IMR-90 (cell line): ENCODE results near the gene ANKH. TPM values are rescaled to one million over a fixed set of nuclear protein-coding genes. Genes with fewer than 3 reads are reported as not detected.
A peak's percentile ranks its signal among the peaks of the same experiment; 100 is the strongest.

Experiments used
- ATAC-seq: fragments of 200-7000 bp; cut with Tn5 transposase; 2 replicates; pipeline ENCODE4 v1.9.1; 2020; ENCODE audit warnings: low read depth, mild to moderate bottlenecking, moderate library complexity
- BruUV-seq: library from RNA; stranded (reverse); fragments of 400-500 nt; replicated peaks from 2 replicates; lab custom pipeline; 2021; lab: Mats Ljungman, UMichigan
- CTCF ChIA-PET: fragments of 300-600 bp; formaldehyde crosslinking; extraction: SDS; loops from one replicate; lab custom pipeline; 2021; ENCODE audit warnings: antibody characterized with exemption; lab: Yijun Ruan, JAX
- POLR2A ChIA-PET: fragments of 300-600 bp; sonication (Branson Sonifier 250); formaldehyde crosslinking; loops from one replicate; lab custom pipeline; 2022; ENCODE audit warnings: antibody characterized with exemption; ENCODE audit not compliant: unreplicated experiment; lab: Charles Lee
- DNase-seq: peaks from one replicate; pipeline ENCODE4 v3.0.0; 2013
- H2AFZ ChIP-seq: replicated peaks from 2 replicates; pipeline ENCODE3; 2013; ENCODE audit warnings: low read length, mild to moderate bottlenecking; ENCODE audit not compliant: poor library complexity
- H2AK5ac ChIP-seq: 2 replicates; pipeline ENCODE4 v1.6.1; 2013; ENCODE audit warnings: low read depth, low read length, inconsistent platforms
- H2AK9ac ChIP-seq: replicated peaks from 2 replicates; pipeline ENCODE3; 2013; ENCODE audit warnings: mild to moderate bottlenecking, low read depth, low read length, moderate library complexity; ENCODE audit not compliant: poor library complexity
- H2BK120ac ChIP-seq: 2 replicates; pipeline ENCODE4 v1.6.1; 2013; ENCODE audit warnings: low read depth, low read length, inconsistent platforms
- H2BK15ac ChIP-seq: 3 replicates; pipeline ENCODE4 v1.6.1; 2013; ENCODE audit warnings: low read depth, low read length, inconsistent platforms
- H2BK20ac ChIP-seq: 2 replicates; pipeline ENCODE4 v1.6.1; 2013; ENCODE audit warnings: low read depth, mild to moderate bottlenecking, inconsistent platforms, low read length, moderate library complexity
- H2BK5ac ChIP-seq: 2 replicates; pipeline ENCODE4 v1.6.1; 2013; ENCODE audit warnings: mild to moderate bottlenecking, low read depth, low read length, inconsistent platforms; ENCODE audit not compliant: poor library complexity, severe bottlenecking
- H3K14ac ChIP-seq: replicated peaks from 2 replicates; pipeline ENCODE4 v1.6.1; 2013; ENCODE audit warnings: low read depth, low read length, inconsistent platforms
- H3K18ac ChIP-seq: 2 replicates; pipeline ENCODE4 v1.6.1; 2013; ENCODE audit warnings: low read depth, low read length, control low read depth
- H3K23ac ChIP-seq: 2 replicates; pipeline ENCODE4 v1.6.1; 2013; ENCODE audit warnings: low read depth, low read length, inconsistent platforms
- H3K27ac ChIP-seq: 2 replicates; pipeline ENCODE4 v1.5.1; 2013; ENCODE audit warnings: mild to moderate bottlenecking, control low read depth, low read length; ENCODE audit not compliant: insufficient read depth
- H3K27me3 ChIP-seq: 2 replicates; pipeline ENCODE4 v1.6.1; 2013; ENCODE audit warnings: low read length; ENCODE audit not compliant: control insufficient read depth, insufficient read depth
- H3K36me3 ChIP-seq: 2 replicates; pipeline ENCODE4 v1.6.1; 2013; ENCODE audit warnings: low read length, mixed read lengths; ENCODE audit not compliant: control insufficient read depth, insufficient read depth
- H3K4ac ChIP-seq: 2 replicates; pipeline ENCODE4 v1.6.1; 2013; ENCODE audit warnings: low read depth, low read length, inconsistent platforms
- H3K4me1 ChIP-seq: 2 replicates; pipeline ENCODE4 v1.6.1; 2013; ENCODE audit warnings: low read length, mixed read lengths; ENCODE audit not compliant: control insufficient read depth, insufficient read depth
- H3K4me2 ChIP-seq: 2 replicates; pipeline ENCODE4 v1.6.1; 2013; ENCODE audit warnings: low read depth, mild to moderate bottlenecking, control low read depth, low read length, moderate library complexity
- H3K4me3 ChIP-seq: 2 replicates; pipeline ENCODE4 v1.5.1; 2013; ENCODE audit warnings: low read depth, mild to moderate bottlenecking, control low read depth, low read length, moderate library complexity; ENCODE audit not compliant: insufficient read depth
- H3K56ac ChIP-seq: 2 replicates; pipeline ENCODE4 v1.6.1; 2013; ENCODE audit warnings: low read length, inconsistent platforms; ENCODE audit not compliant: insufficient read depth; ENCODE audit errors: extremely low read depth
- H3K79me1 ChIP-seq, 2 experiments: 2 replicates each; pipeline ENCODE4 v1.6.1; 2013; ENCODE audit warnings: low read length in 2 of 2, inconsistent platforms in 1 of 2, low read depth in 1 of 2
- H3K9ac ChIP-seq: 2 replicates; pipeline ENCODE4 v1.6.1; 2013; ENCODE audit warnings: low read depth, low read length, control low read depth
- H3K9me1 ChIP-seq: 2 replicates; pipeline ENCODE4 v1.6.1; 2013; ENCODE audit warnings: low read length, inconsistent platforms; ENCODE audit not compliant: insufficient read depth
- H3K9me3 ChIP-seq: 2 replicates; pipeline ENCODE4 v1.6.1; 2013; ENCODE audit warnings: low read length; ENCODE audit not compliant: control insufficient read depth, insufficient read depth
- H4K20me1 ChIP-seq: 2 replicates; pipeline ENCODE4 v1.6.1; 2013; ENCODE audit warnings: low read length, inconsistent platforms; ENCODE audit not compliant: insufficient read depth
- H4K5ac ChIP-seq: 2 replicates; pipeline ENCODE4 v1.6.1; 2013; ENCODE audit warnings: mild to moderate bottlenecking, low read depth, low read length, control low read depth
- H4K8ac ChIP-seq, 2 experiments: 2 replicates each; pipeline ENCODE4 v1.6.1; 2013; ENCODE audit warnings: low read depth in 2 of 2, low read length in 2 of 2, control low read depth in 1 of 2, inconsistent platforms in 1 of 2
- H4K91ac ChIP-seq: 2 replicates; pipeline ENCODE4 v1.6.1; 2013; ENCODE audit warnings: low read depth, low read length, inconsistent platforms; ENCODE audit not compliant: insufficient read depth
- CHD1 ChIP-seq: IDR thresholded peaks from 2 replicates; pipeline ENCODE4 v1.6.1; 2012; ENCODE audit warnings: low read depth, low read length, improper control_type of control experiment
- CTCF ChIP-seq: conservative IDR thresholded peaks from 2 replicates; pipeline ENCODE4 v1.5.1; 2012; ENCODE audit warnings: mild to moderate bottlenecking, low read depth, low read length, improper control_type of control experiment
- ELK1 ChIP-seq: fragments of 150-350 bp; IDR thresholded peaks from 2 replicates; pipeline ENCODE4 v1.6.1; 2016; ENCODE audit warnings: low read depth, mild to moderate bottlenecking, low read length, moderate library complexity, borderline replicate concordance
- FOS ChIP-seq: fragments of 150-350 bp; IDR thresholded peaks from 2 replicates; pipeline ENCODE4 v1.6.1; 2016; ENCODE audit warnings: low read depth, low read length
- MAFK ChIP-seq: IDR thresholded peaks from 2 replicates; pipeline ENCODE4 v1.6.1; 2012; ENCODE audit warnings: low read depth, low read length, improper control_type of control experiment
- RAD21 ChIP-seq: IDR thresholded peaks from 2 replicates; pipeline ENCODE4 v1.6.1; 2012; ENCODE audit warnings: low read length, improper control_type of control experiment
- RFX5 ChIP-seq: IDR thresholded peaks from 2 replicates; pipeline ENCODE4 v1.8.0; 2012; ENCODE audit warnings: low read depth, mild to moderate bottlenecking, low read length, moderate library complexity
- SMC3 ChIP-seq: fragments of 150-350 bp; IDR thresholded peaks from 2 replicates; pipeline ENCODE4 v1.6.1; 2016; ENCODE audit warnings: low read depth, mild to moderate bottlenecking, antibody characterized with exemption, low read length, moderate library complexity
- WGBS, 2 experiments: methylation state at CpG; one replicate each; pipeline versions ENCODE4 v1.1.5 to v1.1.7; 2013; ENCODE audit warnings: missing lambda C conversion rate in 2 of 2; ENCODE audit not compliant: insufficient read length in 1 of 2; ENCODE audit errors: extremely low coverage in 2 of 2; 5-methylcytosine and 5-hydroxymethylcytosine counted together
- dilution Hi-C: fragments of 300-500 bp; cut with HindIII; formaldehyde crosslinking; loops from one replicate; pipeline ENCODE4 v1.14.3; 2018; ENCODE audit warnings: low sequenced_read_pairs; ENCODE audit not compliant: unreplicated experiment
- in situ Hi-C: fragments of 300-500 bp; cut with MboI; formaldehyde crosslinking; loops from 3 replicates; pipeline ENCODE4 v1.14.3; 2019; ENCODE audit warnings: low sequenced_read_pairs, inconsistent platforms, mixed read lengths
- intact Hi-C: fragments of 100-400 bp; cut with micrococcal nuclease; formaldehyde crosslinking; loops from 2 replicates; pipeline ENCODE4 v1.10.0; 2022
- polyA plus RNA-seq, 3 experiments: library from polyadenylated mRNA; depleted of rRNA; stranded (reverse); fragments of >200 nt; gene quantifications; 2 replicates each; pipeline ENCODE4 v1.2.3, GENCODE V29; 2012; ENCODE audit warnings: low replicate concordance in 1 of 3
- total RNA-seq: library from RNA; depleted of rRNA; stranded (reverse); fragments of >200 nt; gene quantifications from 2 replicates; pipeline ENCODE4 v1.2.3, GENCODE V29; 2012

ANKH gene
- total and polyA plus RNA-seq, 2 of the 4 experiments (the other 2 are of a cell fraction): 5.2 to 17.2 TPM

- dilution Hi-C loops: no loop called here
- Histone ChIP-seq H3K27ac (no peak overlapping the region), H4K91ac (no peak overlapping the region), H3K9me1 (no peaks in the 10 kb centered on the region; the same call in 1 of the 2 replicates), H3K79me1 (peaks cover 0 to 3% of the 10 kb centered on the region in 2 experiments; a peak in 1 of 4 replicates), H2BK5ac (no peak overlapping the region), H2AK5ac (no peak overlapping the region), H4K8ac (no peak overlapping the region), H3K4ac (no peak overlapping the region), H4K5ac (no peak overlapping the region), H3K36me3 (0 out of 2 replicates have a peak, but pooled peaks cover 2% of the 10 kb centered on the region), H3K18ac (no peak overlapping the region), H2AK9ac (no peak overlapping the region), H2BK15ac (no peak overlapping the region), H3K4me1 (no peaks in the 10 kb centered on the region), H3K4me3 (no peak overlapping the region), H3K4me2 (no peak overlapping the region), H2BK20ac (no peak overlapping the region), H2BK120ac (no peak overlapping the region), H4K20me1 (no peaks in the 10 kb centered on the region), H3K9me3 (no peaks in the 10 kb centered on the region), H3K23ac (no peak overlapping the region), H2AFZ (no peak overlapping the region), H3K14ac (no peak overlapping the region), H3K27me3 (no peaks in the 10 kb centered on the region), H3K56ac (no peak overlapping the region), H3K9ac (no peak overlapping the region)
- no peak for ATAC-seq
- DNase-seq: no peak
- no peak for TF ChIP-seq CTCF
- TF ChIP-seq FOS: no peak
- TF ChIP-seq RFX5: no peak
- no peak for TF ChIP-seq ELK1
- TF ChIP-seq CHD1: no peak
- 0 out of 2 replicates have a peak, but pooled peaks have one; percentile 7 for TF ChIP-seq MAFK
- TF ChIP-seq RAD21: no peak
- no peak for TF ChIP-seq SMC3
- CTCF ChIA-PET: interaction anchor here (0.6 to 0.9 kb wide), 2 partner anchors 50 to 52 kb away, joined by 3 read pairs; no protein-coding TSS in a partner anchor
- intact Hi-C loops: no loop called here
- no TSS peak for BruUV-seq
- WGBS, 2 experiments: 66% methylated on average over 4 of the region's 5 CpGs; no CpG with 5 or more reads in 1 of the 2 experiments
- POLR2A ChIA-PET: no interaction called here
- in situ Hi-C loops: no loop called here
Observed at GRCh38 chr5:14767053-14767452, 104.5 kb downstream of the ANKH start.
